ENCODE measurements around the gene WNK1.
A peak's percentile ranks its signal among the peaks of the same experiment; 100 is the strongest.
"Not testable (repeated sequence)": the region's sequence is repeated elsewhere in the genome, so short reads cannot be mapped to it uniquely, and the experiment has no call there.

WNK1 gene

DNA sequence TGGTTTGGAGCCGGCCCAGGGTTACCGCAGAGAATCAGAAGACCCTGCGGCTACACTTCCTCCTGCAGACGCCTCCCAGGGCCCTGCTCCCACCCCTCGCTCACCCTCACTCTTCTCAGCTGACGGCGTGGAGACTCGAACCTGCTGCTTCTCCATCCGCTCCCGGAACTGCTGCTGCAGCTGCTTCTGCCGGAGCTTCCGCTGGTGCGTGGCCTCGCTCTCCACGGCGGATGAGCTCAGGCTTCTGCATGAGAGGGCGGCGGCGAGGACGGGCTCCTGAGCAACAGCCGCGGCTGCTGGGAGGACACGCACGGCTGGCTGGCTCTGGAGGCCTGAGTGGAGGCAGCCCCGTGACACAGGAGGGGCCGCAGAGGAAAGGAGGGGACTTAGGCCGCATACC, 163.9 kb downstream of the WNK1 start:
- peak; percentile 17 for DNase-seq

DNA sequence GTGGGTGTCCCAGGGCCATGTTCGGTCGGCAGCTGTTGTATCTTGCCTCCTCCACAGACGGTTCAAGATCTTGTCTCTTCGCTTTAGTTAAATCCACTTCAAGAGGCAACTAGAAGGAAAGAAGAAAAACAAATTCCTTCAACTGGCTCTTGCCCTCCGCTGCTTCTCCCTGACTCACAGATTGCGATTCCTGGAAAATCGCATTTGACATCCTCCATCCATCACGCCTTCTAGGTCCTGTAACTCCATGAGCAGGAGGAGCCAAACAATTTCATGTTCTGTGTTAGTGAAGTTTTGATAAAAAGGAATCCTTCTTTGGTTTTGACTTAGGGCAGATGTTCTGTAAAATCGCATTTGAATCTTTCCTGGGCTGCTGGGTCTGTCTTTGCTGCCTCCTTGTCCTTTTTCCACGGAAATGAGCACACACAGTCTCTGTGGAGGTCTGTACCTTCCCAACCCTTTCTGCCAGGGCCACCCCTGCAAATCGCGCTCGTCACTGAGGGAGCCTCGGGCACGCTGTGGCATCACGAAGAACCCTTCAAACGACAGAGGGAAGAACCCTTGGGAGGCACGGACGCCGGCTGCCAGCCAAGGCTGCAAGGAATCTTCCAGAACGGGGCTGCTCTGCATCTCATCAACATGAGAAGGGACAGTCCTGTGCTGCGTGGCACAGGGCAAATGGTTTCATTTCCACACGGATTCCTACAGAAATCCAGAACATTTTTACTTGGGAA, 164.5 kb downstream of the WNK1 start:
- DNase-seq = no peak

DNA sequence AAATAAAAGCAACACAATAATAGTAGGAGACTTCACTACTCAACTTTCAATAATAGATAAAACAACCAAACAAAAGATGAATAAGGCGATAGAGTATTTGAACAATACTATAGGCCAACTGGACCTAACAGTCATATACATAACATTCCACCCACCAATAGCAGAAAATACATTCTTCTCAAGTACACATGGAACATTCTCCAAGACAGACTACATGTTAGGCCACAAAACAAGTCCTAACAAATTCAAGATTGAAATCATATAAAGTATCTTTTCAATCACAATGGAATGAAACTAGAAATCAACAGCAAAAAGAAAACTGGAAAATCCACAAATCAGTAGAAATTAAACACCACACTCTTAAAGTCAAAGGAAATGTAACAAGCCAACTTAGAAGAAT, 168.3 kb downstream of the WNK1 start:
- no peak for DNase-seq

DNA sequence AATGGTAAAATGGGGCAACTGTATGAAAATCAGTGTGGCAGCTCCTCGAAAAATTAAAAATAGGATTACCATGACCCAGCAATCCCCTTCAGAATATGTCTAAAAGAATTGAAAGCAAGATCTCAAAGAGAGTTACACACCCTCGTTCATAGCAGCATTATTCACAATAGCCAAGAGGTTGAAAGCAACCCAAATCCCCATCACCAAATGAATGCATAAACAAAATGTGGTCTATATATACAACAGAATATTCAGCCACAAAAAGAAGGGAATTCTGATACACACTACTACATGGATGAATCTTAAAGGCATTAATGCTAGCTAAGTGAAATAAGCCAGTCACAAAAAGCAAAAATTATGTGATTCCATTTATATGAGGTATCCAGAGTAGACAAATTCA, 169.9 kb downstream of the WNK1 start:
- no peak for DNase-seq

DNA sequence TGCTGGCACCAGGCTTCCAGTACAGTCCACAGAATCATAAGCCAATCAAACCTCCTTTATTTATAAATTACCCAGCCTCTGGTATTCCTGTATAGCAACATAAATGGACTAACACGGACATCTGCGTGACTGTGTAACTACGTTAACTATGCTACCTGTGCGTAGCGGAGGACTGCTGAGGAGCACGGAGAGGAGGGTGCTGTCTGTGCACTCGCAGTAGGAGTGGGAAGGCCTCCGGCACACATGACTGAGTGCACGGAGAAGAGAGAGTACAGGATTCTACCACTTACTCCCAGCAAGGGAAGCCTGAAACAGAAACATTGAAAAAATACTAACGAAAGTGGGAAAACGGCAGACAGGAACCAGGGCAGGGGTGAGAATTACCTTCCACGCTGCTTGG, 174.3 kb downstream of the WNK1 start:
- no peak for DNase-seq

DNA sequence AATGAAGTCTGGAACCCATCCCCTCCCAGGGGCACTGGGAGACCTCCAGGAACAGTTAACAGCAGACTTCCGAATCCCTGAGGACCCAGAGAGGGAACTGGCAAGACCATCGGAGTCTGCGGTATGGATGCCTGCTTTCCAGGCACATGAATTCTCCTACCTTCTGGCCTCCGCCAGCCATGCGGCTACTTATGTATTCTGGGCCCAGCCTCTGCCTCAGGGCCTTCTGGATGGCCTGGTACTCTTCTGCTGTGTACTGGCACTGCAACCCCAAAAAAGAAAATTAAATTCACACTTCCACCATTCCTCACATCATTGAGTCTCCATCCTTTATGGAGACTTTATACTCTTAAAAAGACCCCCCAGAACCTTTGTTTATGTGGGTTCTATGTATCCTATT, 178.7 kb downstream of the WNK1 start:
- DNase-seq = no peak

DNA sequence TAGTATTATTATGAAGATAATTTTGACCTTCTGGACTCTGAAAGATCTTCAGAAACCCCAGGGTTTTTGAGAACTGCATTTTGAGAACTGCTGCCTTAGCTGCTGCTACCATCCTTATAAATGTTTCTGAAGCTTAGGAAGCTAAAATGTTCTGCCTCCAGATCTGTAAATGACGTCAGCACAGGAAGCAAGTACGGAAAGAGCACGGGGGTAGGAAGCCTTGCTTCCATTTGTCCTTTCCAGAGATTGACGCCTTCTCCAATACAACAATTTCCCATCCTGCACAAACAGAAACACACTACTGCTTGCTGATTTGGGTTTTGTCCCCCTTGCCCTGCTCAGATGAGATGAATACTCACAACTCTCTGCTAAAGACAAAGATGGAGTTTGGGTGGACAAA, 179.2 kb downstream of the WNK1 start:
- no peak for DNase-seq

DNA sequence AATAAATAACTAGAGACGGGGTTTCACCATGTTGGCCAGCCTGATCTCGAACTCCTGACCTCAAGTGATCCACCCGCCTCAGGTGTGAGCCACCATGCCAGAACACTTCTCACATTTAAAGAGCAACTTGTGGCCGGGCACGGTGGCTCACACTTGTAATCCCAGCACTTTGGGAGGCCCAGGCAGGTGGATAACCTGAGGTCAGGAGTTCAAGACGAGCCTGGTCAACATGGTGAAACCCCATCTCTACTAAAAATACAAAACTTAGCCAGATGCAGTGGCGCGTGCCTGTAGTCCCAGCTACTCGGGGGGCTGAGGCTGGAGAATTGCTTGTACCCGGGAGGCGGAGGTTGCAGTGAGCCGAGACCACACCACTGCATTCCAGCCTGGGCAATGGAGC, 183.5 kb downstream of the WNK1 start:
- DNase-seq = not testable (repeated sequence)

DNA sequence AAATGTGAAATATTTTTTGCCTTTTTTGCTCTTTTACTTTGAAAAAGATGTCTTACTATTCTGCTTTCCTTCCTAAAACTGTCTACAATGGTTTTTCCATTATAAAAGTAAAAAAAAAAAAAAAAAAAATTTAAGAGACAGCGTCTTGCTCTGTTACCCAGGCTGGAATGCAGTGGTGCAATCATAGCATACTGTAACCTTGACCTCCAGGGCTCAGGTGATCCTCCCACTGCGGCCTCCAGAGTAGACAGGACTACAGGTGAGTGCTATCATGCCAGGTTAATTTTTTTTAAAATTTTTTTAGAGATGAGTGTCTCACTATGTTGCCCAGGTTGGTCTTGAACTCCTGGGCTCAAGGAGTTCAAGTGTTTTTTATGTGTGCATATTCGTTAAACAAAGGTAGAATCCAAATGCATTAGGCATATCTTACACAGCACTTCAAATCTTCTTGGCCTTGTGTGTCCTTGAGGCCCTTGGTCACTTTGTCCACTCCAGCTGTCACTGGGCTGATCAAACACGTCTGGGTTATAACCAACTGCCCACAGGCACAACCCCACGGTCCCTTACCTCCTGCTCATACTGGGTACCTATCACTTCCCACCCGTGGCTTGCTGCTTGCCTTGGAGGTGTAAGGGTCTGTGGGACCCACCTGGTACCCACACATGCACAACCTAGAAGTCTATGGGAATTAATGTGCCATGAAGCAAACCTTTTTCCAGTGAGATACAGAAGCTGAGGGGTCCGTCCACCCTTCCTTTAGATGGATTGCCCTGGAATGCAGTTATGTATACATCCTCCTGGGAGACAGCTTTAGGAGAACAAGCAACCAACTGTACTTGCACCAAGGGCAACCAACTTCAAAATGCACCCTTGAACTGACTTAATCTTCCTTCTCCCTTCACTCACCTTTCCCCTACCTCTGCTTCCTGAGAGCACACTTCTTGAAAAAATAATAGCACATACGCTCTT, 184.3 kb downstream of the WNK1 start:
- DNase-seq = no peak

DNA sequence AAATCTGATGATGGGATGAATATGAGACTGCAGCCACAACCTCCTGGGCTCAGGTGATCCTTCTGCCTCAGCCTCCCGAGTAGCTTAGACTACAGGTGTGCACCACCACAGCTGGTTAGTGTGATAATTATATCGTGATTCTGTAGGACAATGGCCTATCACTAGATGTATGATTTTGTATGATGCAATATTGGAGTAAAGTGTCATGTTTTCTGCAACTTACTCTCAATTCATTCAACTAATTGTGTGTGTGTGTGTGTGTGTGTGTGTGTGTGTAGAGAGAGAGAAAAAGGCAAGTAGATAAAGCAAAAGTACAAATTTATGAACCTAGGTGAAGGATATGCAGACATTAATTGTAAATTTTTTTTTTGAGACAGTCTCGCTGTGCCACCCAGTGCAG, 186.4 kb downstream of the WNK1 start:
- no peak for DNase-seq

DNA sequence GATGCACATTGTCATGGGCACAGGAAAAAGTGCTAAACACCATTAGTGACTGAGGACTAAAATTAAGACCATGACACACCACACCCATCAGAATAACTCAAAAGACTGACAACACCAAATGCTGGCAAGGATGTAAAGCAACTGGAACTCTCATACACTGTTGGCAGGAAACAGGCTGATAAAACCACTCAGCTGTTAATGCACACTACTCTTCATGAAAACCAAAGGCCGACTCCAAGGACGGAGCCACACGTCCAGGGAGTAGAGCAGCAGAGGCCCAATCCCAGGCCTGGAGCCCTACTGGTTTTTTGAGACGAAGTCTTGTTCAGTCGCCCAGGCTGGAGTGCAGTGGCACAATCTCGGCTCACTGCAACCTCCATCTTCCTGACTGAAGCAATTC, 190.7 kb downstream of the WNK1 start:
- DNase-seq = no peak

DNA sequence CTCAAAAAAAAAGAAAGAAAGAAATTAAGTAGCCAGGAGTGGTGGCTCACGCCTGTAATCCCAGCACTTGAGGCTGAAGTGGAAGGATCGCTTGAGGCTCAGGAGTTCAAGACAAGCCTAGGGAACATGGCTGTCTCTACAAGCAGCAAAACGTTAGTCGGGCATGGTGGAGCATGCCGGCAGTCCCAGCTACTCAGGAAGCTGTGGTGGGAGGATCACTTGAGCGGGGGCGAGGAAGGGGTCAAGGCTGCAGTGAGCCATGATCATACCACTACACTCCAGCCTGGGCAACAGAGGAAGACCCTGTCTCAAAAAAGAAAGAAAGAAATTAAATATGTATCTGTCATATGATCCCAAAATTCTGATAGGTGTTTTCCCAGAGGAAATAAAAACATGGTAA, 191.8 kb downstream of the WNK1 start:
- peak; percentile 5 for DNase-seq

DNA sequence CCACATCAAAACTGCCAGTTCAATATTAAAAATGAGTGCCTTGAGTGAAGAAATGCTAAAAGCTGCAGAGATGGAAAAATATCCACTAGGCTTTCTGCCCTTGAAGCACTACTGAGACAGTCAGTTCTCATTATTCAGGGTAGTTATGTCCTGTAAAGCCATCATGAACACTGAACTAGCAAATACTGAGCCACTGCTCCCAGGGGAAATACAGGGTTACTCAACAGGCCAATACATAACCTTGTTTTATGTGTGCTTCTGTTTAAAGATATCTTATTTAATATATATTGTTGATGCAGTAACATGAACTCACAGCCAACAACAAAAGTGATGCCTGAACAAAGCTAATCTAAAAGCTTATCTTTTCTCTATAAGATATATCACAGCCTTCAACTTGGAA, 193.8 kb downstream of the WNK1 start:
- DNase-seq = peak; percentile 37

DNA sequence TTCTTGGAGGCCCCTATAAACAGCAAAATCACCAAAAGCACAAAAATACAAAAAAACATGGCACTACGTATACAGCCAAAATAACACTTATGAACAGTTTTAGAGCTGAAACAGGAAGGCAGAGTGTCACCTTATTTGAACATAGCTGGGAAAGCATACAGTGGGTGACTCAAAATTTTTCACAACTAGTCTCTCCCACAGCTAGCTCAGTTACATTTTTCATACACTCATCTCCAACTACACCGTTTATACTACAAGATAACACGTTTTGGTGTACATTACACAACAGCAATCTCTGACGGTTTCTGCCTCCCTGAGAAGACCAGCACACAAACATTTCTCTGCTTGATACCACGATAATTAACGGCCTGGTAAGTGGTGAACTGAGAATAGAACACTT, 194.3 kb downstream of the WNK1 start:
- peak; percentile 38 for DNase-seq

DNA sequence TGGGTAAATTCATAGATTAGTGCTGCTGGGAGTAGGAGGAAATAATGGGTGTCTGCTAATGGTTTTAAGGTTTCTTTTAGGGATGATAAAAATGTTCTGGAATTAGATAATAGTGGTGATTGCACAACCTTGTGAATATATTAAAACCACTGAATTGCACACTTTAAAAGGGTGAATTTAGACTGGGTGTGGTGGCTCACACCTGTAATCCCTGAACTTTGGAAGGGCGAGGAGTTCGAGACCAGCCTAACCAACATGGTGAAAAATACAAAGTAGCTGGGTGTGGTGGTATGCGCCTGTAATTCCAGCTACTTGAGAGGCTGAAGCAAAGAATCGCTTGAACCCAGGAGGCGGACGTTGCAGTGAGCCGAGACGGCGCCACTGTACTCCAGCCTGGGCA, 195.9 kb downstream of the WNK1 start:
- no peak for DNase-seq

DNA sequence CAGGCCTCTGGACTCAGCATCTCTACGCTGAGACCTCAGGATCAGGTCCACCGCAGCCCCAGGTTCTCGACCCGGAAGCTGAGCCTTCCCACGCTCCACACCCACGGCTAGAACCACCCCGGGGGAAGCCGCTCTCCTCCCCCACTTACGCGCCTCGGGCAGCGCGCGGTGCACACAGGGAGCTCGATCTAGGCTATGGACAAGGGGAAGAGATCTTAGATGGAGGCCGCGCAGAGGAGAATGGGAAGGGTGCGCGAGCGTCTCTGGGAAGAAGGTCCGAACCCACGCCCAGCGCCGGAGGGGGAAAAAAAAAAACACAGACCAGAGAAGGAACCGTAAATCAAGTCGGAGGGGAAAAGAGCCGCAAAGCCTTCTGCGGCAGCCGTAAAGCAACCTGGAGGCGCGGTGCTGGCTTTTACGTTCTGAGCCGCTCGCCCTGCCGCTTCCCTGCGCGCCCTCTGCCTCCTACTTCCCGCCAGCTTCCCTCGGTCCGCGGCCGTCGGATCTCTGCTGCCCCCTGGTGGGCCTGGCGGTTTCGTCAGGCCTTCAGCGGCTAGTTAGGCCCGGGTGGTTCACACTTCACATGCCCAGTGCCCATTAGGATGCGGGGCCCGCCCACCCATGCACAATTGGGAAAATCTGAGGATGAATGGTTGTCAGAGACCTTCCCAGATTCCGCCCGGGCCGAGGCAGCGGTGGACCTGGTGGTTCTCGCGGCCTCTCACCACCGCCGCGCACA, 197.2 kb downstream of the WNK1 start, which contains the start of gene RAD52:
Gene RAD52 (minus strand): TSS at position 242 of the 739 bp plus-strand sequence. CDS start 16,636 bp downstream, outside the sequence.
- peak; percentile 99 for DNase-seq

DNA sequence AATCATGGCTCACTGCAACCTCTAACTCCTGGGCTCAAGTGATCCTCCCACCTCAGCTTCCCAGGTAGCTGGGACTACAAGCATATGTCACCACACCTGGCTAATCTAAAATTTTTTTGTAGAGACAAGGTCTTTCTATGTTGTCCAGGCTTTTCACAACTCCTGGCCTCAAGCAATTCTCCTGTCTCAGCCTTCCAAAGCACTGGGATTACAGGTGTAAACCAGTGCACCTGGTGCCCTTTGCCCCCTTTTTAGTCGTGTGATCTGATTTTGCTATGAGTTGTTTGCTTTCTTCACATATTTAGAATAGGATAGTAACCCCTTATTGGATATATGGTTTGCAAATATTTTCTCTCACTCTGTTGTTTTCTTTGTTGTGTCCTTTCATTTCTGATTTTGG, 198.8 kb downstream of the WNK1 start:
- DNase-seq = no peak

DNA sequence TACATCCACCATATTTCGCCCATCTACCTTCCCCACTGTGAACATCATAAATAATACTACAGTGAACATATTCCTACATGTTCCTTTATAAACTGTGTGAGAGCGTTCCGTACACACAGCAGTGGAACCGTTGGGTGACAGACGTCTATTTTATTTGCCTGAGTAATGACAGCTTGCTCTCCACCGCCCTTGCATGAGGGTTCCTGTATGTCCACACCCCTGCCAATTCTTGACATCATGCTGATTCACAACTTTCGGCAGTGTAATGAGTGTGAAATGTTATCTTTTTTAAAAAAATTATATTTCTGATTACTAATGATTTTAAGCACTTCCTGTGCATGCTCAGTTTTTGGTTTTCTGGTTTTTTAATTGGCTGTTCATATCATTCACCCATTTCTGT, 201.4 kb downstream of the WNK1 start:
- DNase-seq = peak; percentile 46

DNA sequence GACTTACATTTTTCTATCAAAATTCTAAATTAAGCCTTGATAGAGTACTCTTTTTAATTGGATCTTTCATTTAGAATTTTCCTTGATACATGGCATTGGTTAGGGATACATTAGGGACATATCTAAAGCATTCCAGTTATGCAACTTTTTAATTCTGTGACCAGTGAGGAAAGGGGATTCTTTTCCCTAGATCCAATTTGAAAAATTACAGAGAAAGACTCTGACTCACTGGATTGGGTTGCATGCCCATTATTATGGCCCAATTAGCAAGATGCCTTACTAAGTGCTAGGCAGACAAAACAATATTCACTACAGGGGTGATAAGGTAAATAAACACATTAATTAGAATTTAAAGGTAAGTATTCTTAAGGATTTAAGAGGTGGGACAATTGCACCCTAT, 202.4 kb downstream of the WNK1 start:
- DNase-seq = no peak

DNA sequence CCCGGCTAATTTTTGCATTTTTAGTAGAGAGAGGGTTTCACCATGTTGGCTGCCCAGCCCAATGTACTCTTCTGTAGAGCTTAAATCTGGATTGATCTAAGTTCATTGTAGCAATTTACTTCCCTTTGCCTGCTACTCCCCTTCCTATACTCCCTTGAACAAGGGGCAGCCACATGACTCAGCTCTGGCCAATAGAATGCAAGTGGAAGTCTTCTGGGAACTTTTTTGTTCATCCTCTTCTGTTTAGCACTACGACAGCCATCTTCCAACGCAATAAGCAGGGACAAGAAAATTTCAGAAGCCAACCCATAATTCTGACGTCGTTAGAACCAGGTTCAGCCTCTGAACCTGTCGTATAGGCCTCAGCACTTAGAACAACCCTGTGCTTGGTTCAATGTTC, 203.6 kb downstream of the WNK1 start:
- DNase-seq = no peak

DNA sequence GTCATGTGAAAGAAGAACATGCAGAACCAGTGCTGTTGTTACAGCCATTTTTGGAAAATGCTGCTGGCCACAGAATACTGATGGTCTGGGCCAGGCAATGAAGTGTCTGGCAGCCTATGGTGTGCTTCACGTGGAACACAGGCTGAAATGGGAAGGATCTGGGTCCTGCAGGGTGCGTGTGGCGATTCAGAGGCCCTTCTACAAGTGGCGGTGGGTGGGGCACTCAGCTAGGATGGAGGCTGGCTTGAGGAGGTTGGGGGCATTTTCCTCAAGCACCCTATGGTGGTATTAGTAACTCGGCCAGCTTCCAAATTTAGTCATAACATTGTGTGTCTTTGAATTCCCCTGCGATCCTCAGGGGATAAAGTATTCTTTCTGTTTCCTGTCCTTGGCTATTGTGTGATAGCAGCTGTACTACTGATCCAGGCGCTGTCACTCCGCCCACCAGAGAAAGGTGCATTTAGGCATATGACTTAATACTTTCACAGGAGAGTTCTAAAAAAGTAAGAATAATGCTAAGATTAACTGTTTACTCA, 206.3 kb downstream of the WNK1 start:
- no peak for DNase-seq

Measured in suppressor macrophage treated with lipopolysaccharide for 4 hours (primary cell).